ENCODE measurements around the gene TRIM66.

The TRIM66 gene

DNA sequence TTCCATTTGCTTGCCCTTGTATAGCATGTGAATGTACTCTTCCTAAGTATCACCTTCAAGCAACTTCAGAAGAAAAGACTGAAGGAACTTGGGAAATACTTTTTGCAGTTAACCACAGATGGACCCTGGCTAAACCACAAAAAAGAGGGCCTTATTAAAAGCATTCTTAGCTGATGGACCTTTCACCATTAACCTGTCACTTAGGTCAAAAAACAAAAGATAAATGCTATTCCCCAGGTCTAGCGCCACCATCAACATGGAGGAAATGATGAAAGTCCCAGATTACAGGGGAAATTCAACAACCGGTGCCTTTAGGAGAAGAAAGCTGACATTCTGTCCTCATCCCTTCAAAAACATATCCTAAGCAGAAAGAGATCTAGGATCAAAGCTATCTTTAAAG, 117.9 kb downstream of the TRIM66 start:
- no peak for DNase-seq (ENCODE audit: low read depth)

Data from ELR (cell line).